NCI-H1048 (cell line): Measurements from ENCODE around the gene ZNF90.
"Not testable (repeated sequence)": the region's sequence is repeated elsewhere in the genome, so short reads cannot be mapped to it uniquely, and the experiment has no call there.

Source experiments
- DNase-seq: peaks from one replicate; lab custom pipeline; 2025; lab: John Stamatoyannopoulos, UW

The ZNF90 gene

GRCh38 chr19:20103091-20103740 lies 25.4 kb downstream of the ZNF90 start:
- DNase-seq = no peak

- no peak for DNase-seq
Measured at GRCh38 chr19:20107301-20107700, 29.5 kb downstream of the ZNF90 start.

GRCh38 chr19:20118064-20118839 lies 40.5 kb downstream of the ZNF90 start:
- not testable (repeated sequence) for DNase-seq

GRCh38 chr19:20124879-20125278 lies 47.1 kb downstream of the ZNF90 start:
- no peak for DNase-seq

- DNase-seq = not testable (repeated sequence)
Measured at GRCh38 chr19:20132933-20133332, 55.1 kb downstream of the ZNF90 start.

GRCh38 chr19:20137714-20138113 lies 59.9 kb downstream of the ZNF90 start:
- DNase-seq = not testable (repeated sequence)

- DNase-seq = no peak
Measured at GRCh38 chr19:20151617-20152145, 73.9 kb downstream of the ZNF90 start.

- DNase-seq = not testable (repeated sequence)
Measured at GRCh38 chr19:20152506-20152905, 74.7 kb downstream of the ZNF90 start.

- no peak for DNase-seq
Measured at GRCh38 chr19:20153281-20153680, 75.5 kb downstream of the ZNF90 start.

- no peak for DNase-seq
Measured at GRCh38 chr19:20154636-20155035, 76.8 kb downstream of the ZNF90 start.

- no peak for DNase-seq
Measured at GRCh38 chr19:20162821-20163220, 85.0 kb downstream of the ZNF90 start.

GRCh38 chr19:20164456-20164855 lies 86.7 kb downstream of the ZNF90 start:
- no peak for DNase-seq

GRCh38 chr19:20165971-20166592 lies 88.3 kb downstream of the ZNF90 start:
- DNase-seq = no peak

GRCh38 chr19:20167020-20167644 lies 89.3 kb downstream of the ZNF90 start, which contains the start of gene ZNF486:
ZNF486 (plus strand) TSS chr19:20167214; CDS start chr19:20167331, 117 bp downstream.
- DNase-seq = no peak

GRCh38 chr19:20167651-20168122 lies 89.9 kb downstream of the ZNF90 start:
- DNase-seq = no peak
